GM11168 (cell line): Measurements from ENCODE around the gene SARS1.
"Not testable (repeated sequence)": the region's sequence is repeated elsewhere in the genome, so short reads cannot be mapped to it uniquely, and the experiment has no call there.

Experiments
- in situ Hi-C: fragments of 300-500 bp; cut with MboI; formaldehyde crosslinking; loops from one replicate; pipeline ENCODE4 v1.12.0; 2022; ENCODE audit warnings: low sequenced_read_pairs; ENCODE audit not compliant: unreplicated experiment

The SARS1 gene, protein sequence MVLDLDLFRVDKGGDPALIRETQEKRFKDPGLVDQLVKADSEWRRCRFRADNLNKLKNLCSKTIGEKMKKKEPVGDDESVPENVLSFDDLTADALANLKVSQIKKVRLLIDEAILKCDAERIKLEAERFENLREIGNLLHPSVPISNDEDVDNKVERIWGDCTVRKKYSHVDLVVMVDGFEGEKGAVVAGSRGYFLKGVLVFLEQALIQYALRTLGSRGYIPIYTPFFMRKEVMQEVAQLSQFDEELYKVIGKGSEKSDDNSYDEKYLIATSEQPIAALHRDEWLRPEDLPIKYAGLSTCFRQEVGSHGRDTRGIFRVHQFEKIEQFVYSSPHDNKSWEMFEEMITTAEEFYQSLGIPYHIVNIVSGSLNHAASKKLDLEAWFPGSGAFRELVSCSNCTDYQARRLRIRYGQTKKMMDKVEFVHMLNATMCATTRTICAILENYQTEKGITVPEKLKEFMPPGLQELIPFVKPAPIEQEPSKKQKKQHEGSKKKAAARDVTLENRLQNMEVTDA

DNA sequence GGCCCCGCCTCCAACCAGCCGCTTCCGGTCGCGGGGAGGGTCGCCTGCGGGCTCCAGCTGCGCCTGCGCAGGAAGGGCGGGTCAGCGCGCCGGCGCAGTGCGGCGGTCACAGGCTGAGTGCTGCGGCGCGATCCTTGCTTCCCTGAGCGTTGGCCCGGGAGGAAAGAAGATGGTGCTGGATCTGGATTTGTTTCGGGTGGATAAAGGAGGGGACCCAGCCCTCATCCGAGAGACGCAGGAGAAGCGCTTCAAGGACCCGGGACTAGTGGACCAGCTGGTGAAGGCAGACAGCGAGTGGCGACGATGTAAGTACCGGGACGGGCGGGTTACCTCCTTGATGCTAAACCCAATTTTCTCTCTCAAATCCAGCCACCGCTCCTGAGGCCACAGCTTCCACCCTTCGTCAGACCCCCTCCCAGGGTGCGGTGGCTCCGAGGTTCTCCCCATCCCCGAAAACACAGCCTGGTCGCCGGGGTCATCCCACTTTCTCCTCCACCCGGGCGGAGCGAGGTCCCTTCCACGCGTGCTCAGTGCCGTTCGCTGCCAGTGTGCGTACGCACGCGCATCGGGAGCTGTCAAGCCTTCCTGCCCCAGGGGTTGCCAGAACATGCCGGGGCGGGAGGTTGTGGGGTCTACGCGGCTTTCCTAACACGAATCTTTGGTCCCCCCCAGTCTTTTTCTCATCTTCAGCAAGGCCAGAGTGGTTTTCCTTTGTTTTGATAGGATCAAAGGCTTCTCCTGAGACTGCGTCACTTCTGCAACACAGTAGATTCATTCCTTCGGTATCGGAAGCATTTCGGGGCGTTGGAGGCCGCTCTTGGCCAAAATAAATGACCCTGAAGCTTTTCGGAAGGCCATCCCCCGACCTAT is at the start of gene SARS1:
Gene SARS1 (plus strand): TSS at position 95 of the 870 bp plus-strand sequence. CDS start 75 bp downstream, at position 170.
- in situ Hi-C loops, result no loop called here

DNA sequence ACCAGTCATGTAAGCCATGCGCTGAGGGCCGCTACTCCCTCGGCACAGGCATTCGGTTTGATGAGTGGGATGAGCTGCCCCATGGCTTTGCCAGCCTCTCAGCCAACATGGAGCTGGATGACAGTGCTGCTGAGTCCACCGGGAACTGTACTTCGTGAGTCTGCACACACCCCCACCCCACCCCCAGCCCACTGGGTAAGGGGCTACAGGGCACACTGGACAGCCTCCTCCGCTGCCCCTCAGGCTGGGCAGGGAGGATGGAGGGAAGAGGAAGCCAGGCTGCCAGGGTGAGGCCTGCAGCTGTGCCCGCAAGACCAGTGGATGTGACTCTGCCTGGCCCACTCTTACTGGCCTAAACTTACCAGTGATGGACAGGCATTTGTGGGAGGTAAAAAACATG is 49.2 kb upstream of the SARS1 start:
- in situ Hi-C loops, result no loop called here

DNA sequence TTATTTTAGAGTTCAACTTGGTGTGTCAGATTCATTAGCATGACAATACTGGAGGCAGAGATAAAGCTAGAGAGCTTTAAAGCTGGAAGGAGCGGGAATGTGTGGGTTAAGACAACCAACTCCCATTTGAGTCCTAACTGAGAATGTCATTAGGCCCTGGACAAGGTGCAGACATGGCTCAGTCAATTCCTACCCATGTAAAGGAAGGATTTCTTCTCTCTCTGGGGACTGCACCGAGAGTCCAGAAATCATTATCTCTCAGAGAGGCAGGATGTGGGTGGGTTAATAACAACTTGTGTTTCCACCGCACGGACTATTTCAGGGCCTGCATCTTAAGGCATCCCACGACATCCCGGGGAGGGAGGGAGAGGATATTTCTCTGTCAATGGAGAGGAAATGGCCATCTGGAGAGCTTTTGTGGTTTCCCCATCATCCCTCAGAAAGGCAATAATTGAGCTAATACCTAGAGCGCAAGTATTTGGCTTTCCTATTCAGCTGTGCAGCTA is 46.7 kb upstream of the SARS1 start:
- in situ Hi-C loops, result no loop called here

DNA sequence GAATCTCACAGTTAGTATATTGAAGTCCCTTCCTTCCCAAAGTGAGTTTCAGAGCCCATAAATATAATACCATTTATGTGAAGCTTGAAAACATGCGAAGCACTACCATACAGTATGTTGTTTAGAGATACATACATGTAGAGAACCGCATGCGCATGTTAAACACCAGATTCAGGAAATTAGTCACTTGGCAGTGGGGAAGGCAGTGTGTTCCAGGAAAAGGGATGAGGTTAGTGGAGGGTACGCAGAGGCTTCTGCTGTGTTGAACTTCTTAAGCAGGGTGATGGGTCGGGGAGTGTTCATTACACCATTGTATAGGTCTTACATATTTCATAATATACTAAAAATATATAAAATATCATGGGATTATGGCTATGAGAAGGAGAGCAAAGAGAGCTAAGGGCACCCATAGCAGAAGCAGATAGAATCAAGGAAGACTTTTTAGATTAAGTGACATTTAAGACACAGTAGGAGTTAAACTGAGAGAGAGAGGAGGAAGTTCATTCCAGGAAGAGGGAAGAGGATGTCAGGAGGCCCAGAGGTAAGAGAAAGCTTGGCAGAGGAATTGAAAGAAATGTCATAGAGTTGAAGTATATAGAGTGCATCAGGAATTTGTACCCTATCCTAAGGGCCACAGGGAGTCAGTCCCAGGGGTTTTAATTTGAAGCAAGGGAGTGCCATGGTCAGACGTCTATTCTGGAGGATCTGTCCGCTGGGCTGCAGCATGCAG is 43.5 kb upstream of the SARS1 start:
- in situ Hi-C loops, result no loop called here

DNA sequence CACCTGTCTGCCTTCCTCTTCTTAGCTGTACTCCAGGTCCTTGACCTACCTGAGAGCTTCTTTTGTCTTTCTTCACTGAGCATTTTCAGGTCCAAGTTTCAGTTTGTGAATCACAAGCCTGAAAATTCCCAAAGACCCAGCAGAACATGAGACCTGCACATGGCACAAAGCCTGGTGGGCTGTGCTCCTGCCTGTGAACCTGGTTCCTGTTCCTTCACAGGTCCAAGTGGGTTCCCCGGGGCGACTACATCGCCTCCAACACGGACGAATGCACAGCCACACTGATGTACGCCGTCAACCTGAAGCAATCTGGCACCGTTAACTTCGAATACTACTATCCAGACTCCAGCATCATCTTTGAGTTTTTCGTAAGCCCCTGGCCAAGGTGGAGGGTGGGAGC is 42.1 kb upstream of the SARS1 start:
- in situ Hi-C loops, result no loop called here

DNA sequence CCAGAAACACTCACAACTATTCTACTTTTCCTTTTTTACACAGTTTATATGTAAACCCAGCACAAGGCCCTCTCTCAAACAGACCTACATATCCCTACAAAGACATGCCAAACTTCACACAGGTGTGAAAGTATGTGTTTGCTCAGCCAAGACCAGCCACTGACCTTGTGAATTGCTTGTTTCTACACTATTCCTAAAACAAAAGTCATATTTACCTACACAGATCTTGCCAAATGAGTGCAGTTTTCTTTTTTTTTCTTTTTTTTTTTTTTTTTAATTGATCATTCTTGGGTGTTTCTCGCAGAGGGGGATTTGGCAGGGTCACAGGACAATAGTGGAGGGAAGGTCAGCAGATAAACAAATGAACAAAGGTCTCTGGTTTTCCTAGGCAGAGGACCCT is 37.4 kb upstream of the SARS1 start:
- in situ Hi-C loops, result not testable (repeated sequence)

DNA sequence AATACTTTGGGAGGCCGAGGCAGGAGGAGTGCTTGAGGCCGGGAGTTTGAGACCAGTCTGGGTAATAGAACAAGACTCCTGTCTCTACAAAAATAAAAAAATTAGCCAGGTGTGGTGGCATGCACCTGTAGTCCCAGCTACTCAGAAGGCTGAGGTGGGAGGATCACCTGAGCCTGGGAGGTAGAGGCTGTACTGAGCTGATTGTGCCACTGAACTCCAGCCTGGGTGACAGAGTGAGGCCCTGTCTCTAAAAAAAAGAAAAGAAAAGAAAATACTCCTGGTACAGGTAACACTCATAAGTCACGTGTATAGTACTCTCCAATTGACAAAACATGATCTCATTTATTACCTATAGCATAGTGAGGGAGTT is 33.0 kb upstream of the SARS1 start:
- in situ Hi-C loops, result not testable (repeated sequence)

DNA sequence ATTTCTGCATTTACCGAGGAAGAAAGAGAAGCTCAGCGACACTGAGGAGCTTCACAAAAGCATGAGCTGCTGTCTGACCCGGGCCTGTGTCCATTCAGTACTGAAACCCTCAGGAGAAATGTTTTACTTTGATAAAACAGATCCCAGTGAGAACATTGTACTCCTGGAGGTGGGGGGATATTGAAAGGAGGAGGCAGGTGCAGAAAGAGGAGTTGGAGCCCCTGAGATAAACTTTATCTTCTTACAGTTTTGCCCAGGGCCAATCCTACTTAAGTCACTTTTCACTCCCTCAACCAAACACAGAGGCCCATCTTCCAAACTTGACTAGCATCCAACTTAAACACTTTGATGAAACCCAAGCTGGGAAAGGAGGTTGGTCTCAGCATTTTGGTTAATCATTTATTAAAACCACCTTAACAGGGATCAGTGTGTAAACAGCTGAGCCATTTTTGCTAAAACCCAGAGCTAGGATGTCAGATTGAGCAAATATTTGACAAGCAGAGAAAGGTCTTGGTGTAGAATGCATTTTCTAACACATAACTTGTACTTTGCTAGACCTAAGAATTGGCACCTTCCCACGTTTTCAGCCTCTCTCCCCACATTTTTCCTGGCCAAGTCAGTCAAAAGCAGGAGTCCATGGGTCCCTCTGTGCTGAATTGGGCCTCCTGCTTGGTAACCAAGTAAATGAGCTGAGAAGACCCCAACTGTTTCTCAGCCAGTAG is 32.5 kb upstream of the SARS1 start:
- in situ Hi-C loops, result no loop called here

DNA sequence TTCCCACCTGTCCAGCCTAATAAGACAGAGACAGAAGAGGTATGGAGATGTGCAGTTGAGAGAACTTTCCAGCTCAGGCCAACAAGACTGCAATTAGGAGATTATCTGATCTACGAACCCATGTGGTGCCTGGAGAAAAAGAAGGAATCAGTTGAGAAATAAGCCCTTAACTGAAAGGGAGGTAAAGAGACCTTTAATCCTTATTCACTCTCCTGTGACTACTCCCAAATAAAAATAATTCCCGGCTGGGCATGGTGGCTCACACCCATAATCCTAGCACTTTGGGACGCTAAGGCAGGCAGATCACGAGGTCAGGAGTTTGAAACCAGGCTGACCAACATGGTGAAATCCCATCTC is 31.9 kb upstream of the SARS1 start:
- in situ Hi-C loops, result no loop called here

DNA sequence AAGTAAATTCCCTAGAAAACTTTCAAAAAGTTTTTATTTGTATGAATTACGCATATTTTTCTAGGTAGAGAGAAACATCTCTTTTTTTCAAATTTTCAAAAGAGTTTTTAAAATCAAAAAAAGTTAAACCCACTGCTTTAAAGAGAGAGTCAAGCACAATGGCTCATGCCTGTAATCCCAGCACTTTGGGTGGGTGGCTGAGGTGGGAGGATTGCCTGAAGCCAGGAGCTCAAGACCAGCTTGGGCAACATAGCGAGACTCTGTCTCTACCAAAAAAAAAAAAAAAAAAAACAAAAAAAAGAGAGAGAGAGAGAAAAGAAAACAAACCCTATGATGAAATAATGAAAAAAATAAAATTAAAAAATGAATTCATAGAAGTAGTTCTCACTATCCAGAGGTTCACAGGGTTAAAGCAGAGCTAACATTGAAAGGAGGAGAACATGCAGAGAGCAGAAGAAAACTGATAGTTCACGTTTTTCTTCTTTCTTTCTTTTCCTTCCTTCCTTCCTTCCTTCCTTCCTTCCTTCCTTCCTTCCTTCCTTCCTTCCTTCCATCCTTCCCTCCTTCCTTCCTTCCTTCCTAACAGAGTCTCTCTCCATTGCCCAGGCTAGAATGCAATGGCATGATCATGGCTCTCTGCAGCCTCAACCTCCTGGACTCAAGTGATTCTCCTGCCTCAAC is 30.5 kb upstream of the SARS1 start:
- in situ Hi-C loops, result no loop called here

DNA sequence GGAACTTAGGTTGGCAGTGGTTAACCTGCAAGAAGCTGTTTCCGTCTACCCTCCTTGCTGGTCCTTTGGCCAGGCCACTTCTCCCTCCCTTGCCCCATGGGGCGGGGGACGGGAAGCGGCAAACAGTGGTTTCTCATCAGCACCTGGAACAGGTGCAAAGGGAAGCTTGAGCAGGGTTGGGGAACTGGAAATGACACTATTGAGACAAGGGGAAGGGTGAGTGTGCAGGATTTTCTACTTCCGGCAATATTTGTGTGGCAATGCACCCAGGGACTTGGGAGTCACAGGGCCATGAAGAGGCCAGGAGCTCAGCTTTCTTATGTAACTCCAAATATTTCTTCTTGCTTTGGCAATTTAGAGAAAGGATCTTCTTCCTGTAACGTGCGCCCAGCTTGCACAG is 29.0 kb upstream of the SARS1 start:
- in situ Hi-C loops, result no loop called here

DNA sequence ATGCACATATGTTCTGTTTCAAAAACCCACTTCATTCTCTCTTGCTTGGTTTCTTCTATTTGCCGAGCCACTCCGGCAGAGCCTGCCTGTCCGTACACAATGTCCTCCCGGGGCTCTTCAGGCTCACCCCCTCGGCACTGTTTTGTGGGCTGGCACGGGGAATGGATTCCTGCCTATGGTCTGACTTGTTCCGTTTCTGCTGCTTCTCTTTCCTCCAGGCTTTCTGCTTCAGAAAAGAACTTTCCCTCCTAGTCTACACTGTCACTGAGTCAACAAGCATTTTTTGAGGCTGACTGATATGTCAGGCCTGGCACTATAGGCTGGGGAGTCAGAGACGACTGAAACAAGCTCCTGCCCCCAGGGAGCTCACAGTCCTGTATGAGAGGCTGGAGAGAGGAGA is 28.4 kb upstream of the SARS1 start:
- in situ Hi-C loops, result no loop called here

DNA sequence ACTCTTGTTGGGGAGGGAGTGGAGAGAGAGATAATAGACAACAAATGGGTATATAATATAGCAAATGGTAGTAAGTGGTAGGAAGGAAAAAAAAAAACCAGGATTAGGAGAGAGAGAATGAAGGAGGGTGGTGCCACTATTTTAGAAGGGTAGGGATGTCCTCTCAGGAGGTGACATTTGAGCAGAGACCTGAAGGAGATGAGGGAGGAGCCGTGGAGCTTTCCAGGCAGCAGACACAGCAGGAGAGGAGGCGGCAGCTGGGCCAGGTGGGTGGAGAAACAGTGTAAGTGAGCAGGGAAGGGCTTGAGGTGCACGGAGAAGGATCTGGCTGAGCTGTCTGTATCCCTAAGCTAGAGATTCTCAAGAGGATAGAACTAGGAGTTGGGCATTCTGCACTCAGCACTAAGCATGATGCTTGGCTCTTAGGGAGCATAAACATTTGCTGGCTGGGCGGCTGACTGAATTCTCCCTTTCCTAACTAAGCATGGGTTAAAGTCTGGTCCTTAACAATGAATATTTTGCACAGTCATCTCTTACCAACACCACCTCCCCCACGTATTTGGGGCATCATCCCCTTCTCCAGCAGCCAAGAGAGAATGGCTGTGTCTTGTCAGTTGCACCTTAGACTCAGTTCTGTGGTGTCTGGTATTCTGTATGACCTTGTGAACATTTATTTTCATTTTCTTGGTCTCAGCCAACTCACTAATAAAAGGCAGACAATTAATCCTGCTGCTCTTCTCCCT is 27.6 kb upstream of the SARS1 start:
- in situ Hi-C loops, result no loop called here

DNA sequence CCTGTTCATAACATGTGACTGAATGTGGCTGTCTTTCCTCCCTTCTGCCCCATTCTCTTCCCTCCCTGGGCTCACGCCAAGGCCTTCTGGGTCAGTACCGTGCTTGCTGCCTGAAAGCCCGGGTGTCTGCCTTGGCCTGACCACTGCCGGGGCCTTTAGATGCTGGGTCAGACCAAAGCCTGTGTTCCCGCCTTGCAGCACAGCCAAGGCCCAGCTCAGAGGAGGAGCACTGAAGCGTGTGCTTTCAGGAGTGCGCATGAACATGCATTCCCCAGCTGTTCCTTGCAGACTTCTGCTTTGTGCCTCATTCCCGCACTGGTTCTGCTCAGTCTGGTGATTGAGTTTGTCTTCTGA is 27.0 kb upstream of the SARS1 start:
- in situ Hi-C loops, result no loop called here

DNA sequence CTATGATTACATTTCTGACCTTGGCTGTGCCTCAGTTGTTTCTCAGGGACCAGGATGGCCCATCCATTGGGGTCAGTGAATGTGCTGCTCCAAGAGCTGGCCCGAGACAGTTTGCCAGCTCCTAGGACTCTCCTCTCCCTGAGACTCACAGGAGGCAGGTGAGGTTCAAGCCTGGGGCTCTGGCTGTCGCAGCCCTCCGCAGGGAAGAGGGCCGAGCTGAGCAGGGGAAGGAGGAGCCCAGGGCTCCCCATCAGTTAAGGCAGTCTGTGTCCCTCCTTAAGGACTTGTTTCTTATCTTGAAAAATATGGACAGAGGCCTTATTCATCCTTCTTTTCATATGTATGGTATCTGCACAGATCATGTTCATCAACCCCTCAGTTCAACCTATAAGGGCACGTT is 26.6 kb upstream of the SARS1 start:
- in situ Hi-C loops, result no loop called here

DNA sequence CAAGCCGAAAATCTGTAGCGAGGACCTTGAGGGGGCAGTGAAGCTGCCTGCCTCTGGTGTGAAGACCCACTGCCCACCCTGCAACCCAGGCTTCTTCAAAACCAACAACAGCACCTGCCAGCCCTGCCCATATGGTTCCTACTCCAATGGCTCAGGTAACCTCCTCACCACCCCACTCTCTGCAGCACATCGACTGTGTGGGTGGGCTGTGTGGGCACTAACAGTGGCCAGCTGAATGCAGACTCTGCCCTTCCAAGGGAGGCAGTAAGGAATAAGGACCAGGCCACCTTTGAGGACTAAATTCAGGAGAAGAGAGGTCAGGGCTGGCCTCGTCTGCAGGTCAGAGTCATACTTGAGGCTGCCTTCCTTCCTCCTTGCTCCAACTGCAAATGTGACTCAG is 25.5 kb upstream of the SARS1 start:
- in situ Hi-C loops, result no loop called here

DNA sequence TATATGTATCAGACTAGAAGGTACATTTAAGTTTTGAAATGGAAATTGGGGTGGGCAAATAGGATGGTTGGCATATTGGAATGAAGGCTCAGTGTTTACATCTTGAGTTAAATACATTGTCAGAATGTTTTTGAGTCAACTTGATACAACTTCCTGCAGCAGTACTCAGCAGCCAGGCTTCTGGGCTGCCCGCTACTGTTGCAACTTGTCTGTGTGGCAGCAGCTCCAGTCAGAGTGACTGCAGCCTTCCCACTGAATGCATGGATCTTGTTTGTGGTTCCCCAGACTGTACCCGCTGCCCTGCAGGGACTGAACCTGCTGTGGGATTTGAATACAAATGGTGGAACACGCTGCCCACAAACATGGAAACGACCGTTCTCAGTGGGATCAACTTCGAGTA is 24.9 kb upstream of the SARS1 start:
- in situ Hi-C loops, result no loop called here

DNA sequence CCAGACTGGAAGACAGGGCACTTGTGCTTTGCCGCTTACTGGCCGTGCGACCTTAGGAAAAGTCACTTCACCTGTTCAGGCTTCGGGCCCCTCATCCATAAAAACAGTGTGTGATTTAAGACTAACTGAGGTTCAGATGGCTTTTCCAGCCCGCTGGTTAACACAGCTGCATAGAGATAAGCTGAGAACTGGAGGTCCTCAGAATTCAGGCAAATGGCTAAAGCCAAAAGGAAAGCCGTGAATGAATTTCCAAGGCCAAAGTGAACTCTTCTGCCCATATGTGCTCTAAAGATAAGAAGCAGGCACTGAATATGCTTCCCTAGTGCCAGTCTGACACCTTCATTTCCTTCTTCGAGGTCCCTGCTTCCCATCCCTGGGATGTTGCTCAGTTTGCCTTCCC is 23.5 kb upstream of the SARS1 start:
- in situ Hi-C loops, result no loop called here

DNA sequence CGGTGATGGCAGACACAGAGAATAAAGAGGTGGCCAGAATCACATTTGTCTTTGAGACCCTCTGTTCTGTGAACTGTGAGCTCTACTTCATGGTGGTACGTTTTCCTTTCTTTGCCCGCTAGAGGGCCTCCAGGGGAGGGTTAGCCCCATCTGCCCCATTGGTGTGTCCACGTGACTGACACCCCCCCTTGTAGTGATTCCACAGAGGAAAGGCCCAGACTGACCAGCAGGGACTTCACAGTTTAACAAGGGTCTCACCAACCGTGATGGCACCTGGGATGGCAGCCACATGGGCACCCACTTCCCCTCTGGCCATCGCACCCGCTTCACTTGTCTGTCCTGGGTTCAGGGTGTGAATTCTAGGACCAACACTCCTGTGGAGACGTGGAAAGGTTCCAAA is 22.3 kb upstream of the SARS1 start:
- in situ Hi-C loops, result no loop called here
